Germinal center (tissue), 1 donor: ENCODE measurements around the gene ARAP3.

ENCODE experiments used
- DNase-seq: peaks from one replicate; pipeline ENCODE4 v3.0.0; 2012; ENCODE audit warnings: mixed read lengths, low spot score

ARAP3 gene

DNA sequence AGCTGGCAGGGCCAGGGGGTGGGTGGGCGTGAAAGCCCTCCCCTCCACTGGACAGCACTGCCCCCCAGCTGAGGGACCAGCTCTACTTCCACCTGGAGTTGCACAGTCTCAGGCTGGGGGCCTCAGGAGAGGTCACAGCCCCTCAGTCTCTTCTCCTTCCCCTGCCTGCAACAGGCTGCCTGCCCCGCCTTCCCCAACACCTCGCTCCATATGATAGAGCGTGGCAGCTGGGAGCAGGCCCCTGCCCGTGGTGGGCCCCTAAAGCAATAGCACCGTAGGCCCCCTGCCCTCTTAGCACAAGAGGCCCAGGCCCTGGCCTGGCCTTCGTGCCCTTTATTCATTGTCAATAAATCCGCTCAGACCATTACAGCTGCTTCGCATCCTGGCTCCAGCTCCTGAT, 41.3 kb downstream of the ARAP3 start:
- no peak for DNase-seq

DNA sequence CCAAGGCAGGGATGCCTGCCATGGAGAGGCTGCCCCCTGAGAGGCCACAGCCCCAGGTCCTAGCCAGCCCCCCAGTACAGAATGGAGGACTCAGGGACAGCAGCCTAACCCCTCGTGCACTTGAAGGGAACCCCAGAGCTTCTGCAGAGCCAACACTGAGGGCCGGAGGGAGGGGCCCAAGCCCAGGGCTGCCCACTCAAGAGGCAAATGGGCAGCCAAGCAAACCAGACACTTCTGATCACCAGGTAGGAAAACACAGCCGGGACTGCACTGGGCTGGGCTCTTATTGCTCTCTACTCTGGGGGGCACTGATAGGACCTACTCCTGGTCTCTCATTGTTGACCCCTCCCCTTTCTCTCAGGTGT, 42.0 kb downstream of the ARAP3 start:
- DNase-seq, result no peak

DNA sequence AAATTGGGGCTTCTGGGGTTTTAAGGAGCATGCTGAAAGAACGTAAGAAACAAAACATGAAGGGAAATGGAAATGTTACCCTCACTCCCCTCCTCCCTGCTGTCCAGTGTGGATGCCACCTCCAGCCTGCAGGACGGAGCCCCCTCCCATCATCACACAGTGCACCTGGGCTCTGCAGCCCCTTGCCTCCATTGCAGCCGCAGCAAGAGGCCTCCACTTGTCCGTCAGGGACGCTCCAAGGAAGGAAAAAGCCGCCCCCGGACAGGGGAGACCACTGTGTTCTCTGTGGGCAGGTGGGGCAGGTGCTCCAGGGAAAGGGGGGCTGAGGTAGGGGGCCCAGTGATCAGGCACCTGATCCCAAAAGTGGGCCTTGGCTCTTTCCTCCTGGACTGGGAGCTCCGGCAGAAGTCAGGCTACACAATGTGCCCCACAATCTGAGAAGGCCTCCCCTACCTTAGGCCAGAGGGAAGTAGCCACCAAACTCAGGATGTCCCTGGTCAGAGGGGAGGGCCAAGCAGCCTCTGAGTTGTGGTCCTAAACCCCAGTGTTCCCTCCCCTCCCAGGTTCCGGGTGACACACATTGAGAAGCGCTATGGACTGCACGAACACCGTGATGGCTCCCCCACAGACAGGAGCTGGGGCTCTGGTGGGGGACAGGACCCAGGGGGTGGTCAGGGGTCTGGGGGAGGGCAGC, 42.5 kb downstream of the ARAP3 start:
- no peak for DNase-seq

DNA sequence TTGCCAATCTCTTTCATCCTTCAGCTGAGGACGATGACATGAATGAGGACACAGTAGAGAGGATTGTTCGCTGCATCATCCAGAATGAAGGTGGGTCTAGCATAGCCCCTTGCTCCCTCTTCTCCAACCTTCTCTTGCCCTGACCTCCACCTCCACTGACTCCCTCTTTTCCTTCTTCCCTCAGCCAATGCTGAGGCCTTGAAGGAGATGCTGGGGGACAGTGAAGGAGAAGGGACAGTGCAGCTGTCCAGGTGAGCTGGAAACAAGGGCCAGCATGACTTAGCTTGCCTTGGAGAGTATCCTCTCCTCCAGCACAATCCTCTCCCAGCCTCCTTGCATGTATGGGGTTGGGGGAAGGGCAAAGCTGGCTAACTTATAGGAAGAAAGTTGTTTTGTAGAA, 43.3 kb downstream of the ARAP3 start:
- no peak for DNase-seq

DNA sequence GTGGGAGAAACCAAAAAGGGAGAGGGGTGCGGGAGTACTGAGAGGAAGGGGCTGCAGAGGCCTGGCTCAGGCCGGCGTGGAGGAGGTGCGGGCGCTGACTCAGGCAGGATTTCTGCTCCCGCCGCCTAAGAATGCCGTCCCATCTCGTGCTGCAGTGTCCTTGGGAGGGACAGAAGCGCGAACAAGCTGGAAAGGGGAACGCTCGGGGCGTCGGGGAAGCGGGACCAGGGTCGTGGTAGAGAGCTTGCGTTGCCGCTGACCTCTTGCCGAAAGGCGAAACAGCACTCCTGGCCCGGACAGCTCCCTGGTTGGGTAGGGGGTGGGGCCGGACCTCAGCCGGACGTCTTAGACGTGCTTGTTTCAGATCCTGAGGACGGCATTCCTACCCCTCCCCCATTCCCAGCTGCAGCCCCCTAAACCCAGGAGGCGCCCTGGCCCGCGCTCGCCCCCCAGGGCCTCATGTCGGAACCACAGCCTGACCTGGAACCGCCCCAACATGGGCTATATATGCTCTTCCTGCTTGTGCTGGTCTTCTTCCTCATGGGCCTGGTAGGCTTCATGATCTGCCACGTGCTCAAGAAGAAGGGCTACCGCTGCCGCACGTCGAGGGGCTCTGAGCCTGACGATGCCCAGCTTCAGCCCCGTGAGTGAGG, 44.1 kb downstream of the ARAP3 start:
- peak; percentile 84 for DNase-seq

DNA sequence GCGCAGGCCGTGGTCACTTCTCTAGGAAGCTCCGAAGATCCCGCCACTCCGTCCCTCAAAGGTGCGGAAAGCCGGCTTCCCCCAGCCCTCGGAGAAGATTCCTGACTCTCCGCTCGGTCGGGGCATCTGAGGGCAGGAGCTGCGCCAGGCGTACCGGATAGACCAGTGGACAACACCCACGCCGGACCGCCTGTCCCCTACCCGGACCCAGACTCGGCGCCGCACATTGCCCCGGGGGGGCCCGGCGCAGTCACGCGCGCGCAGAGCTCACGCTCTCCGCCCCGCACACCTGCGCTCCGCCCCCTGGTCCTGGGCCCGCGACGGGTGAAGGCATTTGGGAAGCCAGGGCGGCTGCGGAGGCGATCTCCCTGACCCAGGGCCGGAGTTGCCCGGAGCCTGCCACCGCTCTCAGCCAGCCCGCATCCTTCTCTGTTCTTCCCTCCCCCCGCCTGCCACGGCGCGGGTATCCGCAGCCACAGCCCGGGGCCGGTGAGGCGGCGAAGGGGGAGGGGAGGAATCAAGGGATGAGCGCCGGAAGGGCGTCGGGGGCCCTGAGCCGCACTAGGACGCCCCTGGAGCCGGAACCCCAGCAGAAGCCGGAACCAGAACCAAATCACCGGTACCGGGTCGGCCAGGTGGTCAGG, 44.8 kb downstream of the ARAP3 start:
- peak; percentile 71 for DNase-seq

DNA sequence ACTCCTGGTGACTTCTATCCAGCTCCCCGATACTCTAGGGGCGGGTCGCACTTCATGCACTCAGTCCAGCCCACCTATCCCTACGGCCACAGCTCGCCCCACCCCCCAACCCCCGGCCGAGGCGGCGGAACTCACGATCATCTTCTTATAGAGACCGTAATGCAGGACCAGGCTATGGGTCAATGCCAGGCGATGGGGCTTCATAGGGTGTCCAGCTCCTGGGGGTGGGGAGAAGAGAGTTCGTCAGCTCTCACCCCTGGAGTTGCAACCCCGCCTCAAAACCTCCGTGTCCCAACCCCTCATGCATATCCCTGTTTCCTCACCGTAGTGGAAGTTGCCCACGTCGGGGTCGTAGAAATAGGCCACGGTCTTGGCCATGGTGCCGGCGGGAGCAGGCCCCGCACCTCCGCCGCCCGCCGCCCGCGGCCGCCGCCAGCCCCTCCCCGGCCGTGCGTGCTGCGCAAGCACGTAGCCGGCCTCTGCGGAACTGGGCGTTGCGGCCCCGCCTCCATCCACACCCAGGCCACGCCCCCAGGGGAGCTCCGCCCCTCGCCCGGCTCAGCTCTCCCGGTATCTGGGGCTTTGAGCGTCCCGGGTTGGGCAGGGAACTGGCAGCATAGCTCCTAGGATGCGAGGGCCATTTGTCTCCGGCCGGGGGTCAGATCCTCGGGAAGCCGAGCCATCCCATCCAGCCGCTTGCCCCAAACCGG, 45.5 kb downstream of the ARAP3 start, which contains the start of the genes HDAC3 and RELL2:
TSS of gene HDAC3 (minus strand) at position 437 of the 710 bp plus-strand sequence. CDS start at position 378, 59 bp downstream.
TSS of gene RELL2 (plus strand) at position 585 of the 710 bp plus-strand sequence. CDS start 1,229 bp downstream, outside the sequence.
- DNase-seq, result peak; percentile 96

DNA sequence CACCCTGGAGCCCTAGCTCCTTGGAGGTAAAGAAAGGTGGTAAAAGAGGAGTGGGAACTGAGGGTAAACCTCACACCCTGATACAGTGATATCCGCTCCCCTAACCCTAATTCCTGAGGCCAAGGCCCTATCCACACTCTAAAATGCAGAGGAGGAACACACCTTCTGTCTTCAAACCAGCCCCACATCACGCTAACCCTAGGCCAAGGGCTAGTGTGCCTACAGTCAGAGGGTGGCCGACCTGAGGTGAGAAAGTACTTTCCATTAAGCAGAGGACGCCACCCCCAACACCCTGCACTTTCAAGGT, 46.0 kb downstream of the ARAP3 start:
- DNase-seq, result no peak

DNA sequence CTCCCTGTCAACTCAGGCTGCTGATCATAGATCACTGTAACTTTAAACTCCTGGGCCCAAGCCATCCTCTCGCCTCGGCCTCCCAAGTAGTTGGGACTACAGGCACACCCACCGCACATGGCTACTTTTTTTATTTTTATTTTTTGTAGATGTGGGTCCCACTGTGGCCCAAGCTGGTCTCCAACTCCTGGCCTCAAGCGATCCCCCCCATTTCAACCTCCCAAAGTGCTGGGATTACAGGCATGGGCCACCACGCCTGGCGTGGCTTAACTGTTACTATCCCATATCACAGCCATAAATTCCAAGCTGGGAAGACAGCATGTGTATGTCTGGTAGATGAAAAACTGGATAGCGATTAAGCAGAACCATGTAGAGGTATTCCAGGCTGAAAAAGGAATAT, 46.4 kb downstream of the ARAP3 start:
- no peak for DNase-seq

DNA sequence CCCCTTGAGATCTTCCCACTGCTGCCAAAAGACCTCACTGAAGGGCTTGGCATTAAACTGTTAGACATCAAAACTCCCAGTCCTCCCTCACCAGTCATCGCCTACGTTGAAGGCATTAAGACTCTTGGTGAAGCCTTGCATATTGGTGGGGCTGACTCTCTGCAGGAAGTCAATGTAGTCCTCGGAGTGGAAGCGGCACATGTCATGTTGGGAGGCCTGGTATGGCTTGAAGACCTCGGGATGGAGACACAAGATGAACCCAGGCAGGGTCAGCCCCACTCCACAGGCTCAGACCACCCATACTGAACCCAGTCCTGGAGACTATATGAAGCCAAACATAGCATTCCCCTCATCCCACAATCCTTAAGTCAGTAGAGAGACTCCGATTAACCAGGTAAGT, 47.3 kb downstream of the ARAP3 start:
- no peak for DNase-seq

DNA sequence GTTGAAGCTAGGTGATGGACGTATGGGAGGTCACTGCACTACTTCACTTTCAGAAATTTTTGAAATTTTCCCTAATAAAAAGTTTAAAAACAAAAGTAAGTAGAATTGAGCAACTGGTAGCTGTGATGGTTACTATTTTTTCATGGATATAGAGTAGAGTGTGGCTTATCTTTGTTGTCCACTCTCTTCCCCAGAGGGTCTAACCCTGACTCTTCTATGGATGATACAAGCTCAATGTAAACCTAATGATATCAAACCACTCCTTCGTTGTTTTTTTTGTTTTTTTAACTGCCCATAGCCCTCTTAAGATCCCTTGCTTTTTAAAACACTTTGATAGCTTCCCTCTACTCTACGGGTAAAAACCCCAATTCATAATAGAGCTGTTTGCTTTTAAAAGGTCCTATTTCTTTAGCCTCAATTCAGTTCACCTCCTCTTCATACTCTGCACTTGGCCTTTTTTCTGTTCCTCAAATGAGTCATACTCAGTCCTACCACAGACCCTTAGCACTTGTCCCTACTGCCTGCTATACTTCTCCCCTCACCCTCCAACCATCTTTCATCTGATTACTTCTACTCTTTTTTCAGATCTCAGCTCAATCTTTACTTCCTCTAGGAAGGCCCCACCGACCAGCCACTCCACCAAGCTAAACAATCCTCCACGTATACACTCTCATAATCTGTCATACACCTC, 48.0 kb downstream of the ARAP3 start:
- DNase-seq, result no peak

DNA sequence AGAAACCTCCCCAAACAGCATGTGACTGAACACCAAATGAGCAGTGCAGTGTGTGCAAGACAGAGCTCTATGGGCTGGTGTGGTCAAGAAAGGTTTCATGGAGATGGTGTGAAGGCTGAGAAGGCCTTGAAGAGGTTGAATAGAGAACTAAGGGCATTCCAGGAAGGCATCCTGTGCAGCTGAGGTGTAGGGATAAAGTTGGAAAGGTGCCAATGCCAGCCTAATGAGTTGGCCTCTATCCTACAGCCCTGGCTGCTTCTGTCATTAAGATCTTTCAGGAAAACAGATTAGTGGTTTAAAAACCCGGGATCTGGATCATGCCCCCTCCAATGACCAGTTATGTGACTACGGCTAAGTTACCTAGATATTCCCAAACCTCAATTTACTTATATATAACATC, 49.4 kb downstream of the ARAP3 start:
- DNase-seq, result no peak

DNA sequence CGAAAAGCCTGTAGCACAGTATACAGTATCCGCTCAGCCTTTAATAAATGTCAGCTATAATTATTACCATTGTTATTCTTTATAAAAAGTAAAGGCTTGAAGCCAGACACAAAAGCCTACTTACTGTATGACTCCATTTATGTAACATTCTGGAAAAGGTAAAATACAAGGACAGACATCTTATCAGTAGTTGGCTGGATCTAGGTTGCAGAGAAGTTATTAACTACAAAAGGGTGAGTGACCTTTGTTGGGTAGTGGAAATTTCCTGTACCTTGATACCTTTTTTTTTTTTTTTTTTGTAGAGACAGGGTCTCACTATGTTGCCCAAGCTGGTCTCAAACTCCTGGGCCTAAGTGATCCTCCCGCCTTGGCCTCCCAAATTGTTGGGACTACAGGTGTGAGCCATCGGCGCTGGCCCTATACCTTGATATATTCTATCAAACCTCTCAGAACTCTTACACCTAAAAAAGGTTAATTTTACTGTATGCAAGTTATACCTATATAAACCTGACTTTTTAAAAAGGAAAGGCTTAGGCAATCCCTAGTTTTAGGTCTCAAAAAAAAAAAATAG, 51.4 kb downstream of the ARAP3 start:
- no peak for DNase-seq

DNA sequence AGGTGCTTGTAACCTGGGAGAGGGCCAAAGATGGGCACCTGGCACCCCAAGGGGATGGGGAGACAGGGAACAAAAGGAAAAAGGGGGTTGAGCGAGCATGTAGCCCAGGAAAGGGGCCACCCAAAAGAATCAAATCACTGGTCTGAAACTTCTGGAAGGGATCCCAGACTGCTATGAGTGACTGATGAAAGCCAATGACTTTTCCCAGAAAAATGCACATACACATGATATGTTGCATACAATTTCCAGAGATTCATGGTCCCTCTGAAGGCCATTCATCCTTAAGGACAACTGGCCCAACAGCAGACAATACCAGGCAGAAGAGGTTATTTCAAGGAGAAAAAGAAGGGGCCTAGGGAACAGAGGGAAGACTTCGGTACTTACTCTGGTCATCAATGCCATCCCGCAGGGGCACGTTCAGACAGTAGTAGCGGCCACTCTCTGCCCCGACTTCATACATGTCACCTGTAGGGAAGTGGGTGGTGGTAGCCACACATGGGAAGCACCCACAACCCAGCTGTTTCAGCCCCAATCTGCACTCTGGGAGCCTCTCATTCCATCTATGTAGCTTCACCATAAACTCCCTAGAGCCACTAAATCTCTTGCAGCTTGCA, 53.7 kb downstream of the ARAP3 start:
- DNase-seq, result no peak

DNA sequence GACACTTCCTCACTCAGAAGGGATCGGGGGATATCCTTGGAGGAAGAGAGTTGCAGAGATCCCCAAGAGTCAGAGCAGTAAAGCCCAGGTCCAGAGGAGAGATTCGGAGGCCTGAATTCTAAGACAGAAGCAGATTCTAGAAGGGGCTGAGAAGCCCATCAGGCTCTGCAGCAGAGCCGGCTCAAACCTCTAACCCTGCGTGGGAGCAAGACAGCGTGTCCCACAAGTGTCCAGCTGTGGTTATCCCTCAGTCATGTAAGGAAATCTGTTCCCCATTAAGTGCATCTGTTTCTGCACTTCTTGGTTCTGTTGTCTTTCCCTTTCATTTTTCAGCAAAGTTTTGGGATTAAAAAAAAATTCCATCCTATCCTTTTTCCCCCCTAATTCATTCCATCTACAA, 58.4 kb downstream of the ARAP3 start:
- no peak for DNase-seq

DNA sequence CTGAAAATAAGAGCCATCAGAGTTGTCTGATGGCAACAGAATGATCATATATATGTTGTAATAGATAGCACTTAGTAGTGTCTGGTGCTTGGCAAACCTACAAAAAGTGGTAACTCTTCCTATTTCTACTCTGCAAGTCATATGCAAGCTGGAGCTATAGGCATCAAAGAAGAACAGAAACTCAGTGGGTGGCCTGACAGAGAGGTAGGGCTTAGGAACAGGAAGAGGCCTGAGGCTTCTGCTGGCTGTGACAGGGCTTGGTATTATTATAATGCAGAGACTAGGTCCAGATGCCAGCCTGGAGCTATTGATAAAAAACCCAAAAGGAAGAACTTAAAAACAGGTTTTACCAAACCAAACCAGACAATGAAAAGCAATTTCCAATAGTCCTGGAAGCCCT, 58.8 kb downstream of the ARAP3 start:
- peak; percentile 24 for DNase-seq

DNA sequence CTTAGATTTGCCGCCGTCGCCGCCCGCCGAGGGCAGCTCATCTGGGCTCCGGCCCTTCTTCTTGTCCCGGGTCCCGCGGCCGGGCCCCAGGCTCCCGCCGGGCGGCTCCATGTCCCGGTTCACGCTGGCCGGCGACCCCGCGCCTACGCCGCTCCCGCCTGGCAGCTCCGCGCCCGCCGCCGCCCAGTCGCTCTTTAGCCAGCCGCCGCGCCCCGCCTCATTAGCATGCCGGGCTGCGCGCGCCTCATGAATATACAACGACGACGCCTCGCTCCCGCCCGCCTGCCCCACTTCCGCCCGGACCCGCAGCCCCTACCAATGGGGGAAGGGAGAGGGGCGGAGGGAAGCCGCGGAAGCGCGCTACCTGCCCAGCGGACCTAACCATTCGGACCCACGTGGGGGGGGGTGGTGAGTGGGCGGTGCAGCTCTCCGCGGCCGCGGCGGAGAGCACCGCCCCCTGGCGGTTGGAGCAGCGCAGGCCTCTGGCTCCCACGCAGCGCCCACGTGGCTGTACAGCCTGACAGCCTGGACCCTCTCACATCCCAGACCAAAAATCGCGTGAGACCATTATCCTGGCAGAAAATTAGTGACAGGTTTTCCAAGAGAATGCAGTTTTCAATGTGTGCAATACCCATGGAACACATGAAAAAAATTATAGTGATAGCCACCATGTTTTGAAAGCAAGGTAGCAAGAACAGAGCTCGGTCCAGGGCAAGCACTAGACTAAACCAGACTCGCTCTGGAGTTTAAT, 63.1 kb downstream of the ARAP3 start, which contains the start of gene DIAPH1:
TSS of gene DIAPH1 (minus strand) at position 197 of the 751 bp plus-strand sequence. CDS start at position 111, 86 bp downstream.
- peak; percentile 95 for DNase-seq

DNA sequence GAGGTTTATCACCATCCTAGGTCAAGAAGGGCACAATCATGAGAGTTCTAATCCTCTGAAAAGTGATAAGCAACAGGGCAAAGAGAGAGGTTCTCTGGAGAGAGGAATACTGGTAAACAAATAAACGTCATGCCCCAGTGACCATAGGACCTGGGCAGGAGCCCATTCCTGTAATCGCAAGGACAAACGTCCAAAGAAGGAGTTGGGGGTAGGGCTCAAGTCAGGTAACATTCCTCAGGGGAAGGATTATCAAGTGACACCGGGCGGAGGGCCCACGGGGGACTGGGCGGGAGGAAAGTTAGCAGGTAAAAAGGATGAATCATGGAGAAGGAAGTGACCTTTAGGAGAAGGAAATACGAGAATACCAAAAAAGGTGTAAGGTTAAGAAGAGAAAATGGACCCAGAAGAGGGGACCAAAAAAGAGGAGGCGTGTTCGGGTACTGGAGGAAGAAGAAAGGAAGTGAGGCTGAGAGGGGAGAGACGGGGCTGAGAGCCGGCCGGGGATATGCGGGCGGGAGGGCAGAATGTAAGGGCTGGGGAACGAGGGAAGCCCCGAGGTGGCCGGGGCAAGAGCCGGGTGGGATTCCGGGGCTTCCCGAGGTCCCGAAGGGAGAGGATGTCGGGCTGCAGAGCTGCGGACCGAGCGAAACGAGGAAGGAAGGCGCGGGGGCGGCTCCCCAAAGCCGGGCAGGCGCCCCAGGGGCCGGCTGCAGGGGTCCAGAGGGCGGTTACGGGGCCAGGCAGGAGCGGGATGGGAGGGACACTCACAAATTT, 63.8 kb downstream of the ARAP3 start:
- peak; percentile 70 for DNase-seq

DNA sequence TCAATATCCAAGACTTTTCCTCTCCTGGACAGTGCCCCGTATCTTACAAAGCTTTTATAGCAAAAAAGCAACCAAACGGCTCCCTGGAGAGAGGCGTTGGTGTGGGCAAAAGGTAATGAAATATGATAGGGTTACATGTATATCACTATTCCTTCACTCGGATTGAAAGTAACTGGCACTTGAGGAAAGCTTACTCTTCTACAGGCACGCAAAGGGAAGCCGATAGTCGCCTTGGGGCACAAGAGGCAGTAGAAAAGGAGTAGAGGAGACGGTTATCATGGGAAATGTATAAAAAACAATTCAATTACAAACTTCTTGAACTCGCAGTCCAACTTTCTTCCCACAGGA, 64.4 kb downstream of the ARAP3 start:
- DNase-seq, result no peak

DNA sequence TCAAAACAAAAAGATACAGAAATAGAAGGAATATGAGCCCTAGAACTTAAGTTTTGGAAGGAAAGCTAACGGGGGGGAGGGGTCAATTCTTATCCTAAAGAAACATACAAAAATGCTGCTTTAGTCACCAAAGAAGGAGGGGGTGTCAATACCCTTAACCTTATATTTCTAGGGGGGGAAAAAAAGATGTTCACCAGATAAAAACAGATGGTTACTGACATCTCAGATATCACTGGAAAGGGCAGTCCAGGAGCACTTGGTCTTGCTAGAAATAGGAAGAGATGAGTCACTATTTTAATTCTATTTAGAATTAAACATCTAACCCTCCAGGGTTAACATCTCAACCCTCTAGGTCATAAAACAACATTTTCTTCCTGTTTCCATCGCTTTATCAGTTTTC, 64.9 kb downstream of the ARAP3 start:
- no peak for DNase-seq
